ENCODE data around the gene MTMR12. TPM values are rescaled to one million over a fixed set of nuclear protein-coding genes. Genes with fewer than 3 reads are reported as not detected.
A peak's percentile ranks its signal among the peaks of the same experiment; 100 is the strongest.
"Not testable (repeated sequence)": the region's sequence is repeated elsewhere in the genome, so short reads cannot be mapped to it uniquely, and the experiment has no call there.

Gene MTMR12
- total RNA-seq, 4 donors from 2014 or later, result 35.8 to 40.0 (median 38.1) TPM

- no peaks in the 10 kb centered on the region for H3K9me3 ChIP-seq
- H3K4me1 ChIP-seq, result peaks cover 0 to 42% (median 12%) of the 10 kb centered on the region in 4 donors
- no peak for TF ChIP-seq CTCF (IDR thresholded peaks at IDR 0.05)
- no peak for TF ChIP-seq POLR2A (IDR thresholded peaks at IDR 0.05)
- no peak for TF ChIP-seq EP300 (IDR thresholded peaks at IDR 0.05)
- no peaks in the 10 kb centered on the region for H3K27me3 ChIP-seq
- WGBS, 2 donors, result 67 to 71% methylated on average over 5 of the region's 5 CpGs
- no peak for DNase-seq (ENCODE audit: low spot score in 2 of 2)
- peak overlapping the region in 2 of 4 donors; percentile 9 to 37 for H3K27ac ChIP-seq
- peaks cover 0 to 36% (median 0%) of the 10 kb centered on the region in 3 donors for H3K36me3 ChIP-seq
- no peak overlapping the region for H3K4me3 ChIP-seq
Measured at GRCh38 chr5:32298059-32298415, 14.7 kb downstream of the MTMR12 start.

GRCh38 chr5:32297181-32298058 is 15.3 kb downstream of the MTMR12 start:
- no peak for DNase-seq (ENCODE audit: low spot score in 2 of 2)
- Histone ChIP-seq H3K9me3 (no peaks in the 10 kb centered on the region), H3K27me3 (no peaks in the 10 kb centered on the region), H3K4me3 (no peak overlapping the region), H3K27ac (peak overlapping the region in 2 of 4 donors; percentile 9 to 37), H3K36me3 (peaks cover 0 to 38% (median 0%) of the 10 kb centered on the region in 3 donors), H3K4me1 (peaks cover 0 to 36% (median 10%) of the 10 kb centered on the region in 4 donors)
- 25 to 42% methylated on average over 2 of the region's 2 CpGs for WGBS, 2 donors
- TF ChIP-seq EP300 (IDR thresholded peaks at IDR 0.05) (no peak), CTCF (IDR thresholded peaks at IDR 0.05) (no peak), POLR2A (IDR thresholded peaks at IDR 0.05) (no peak)

- 69 to 81% methylated on average over 9 of the region's 9 CpGs for WGBS, 2 donors
- DNase-seq (ENCODE audit: low spot score in 2 of 2); H3K27ac ChIP-seq; H3K27me3 ChIP-seq; H3K9me3 ChIP-seq; H3K4me3 ChIP-seq: not testable (repeated sequence)
- peaks cover 0 to 50% (median 0%) of the 10 kb centered on the region in 3 donors for H3K36me3 ChIP-seq
- peaks cover 0 to 29% (median 10%) of the 10 kb centered on the region in 4 donors for H3K4me1 ChIP-seq
Measured at GRCh38 chr5:32295966-32296772, 16.6 kb downstream of the MTMR12 start.

GRCh38 chr5:32291591-32291990 is 21.1 kb downstream of the MTMR12 start:
- TF ChIP-seq POLR2A (IDR thresholded peaks at IDR 0.05) (no peak), EP300 (IDR thresholded peaks at IDR 0.05) (no peak), CTCF (IDR thresholded peaks at IDR 0.05) (no peak)
- no peak overlapping the region for H3K4me3 ChIP-seq
- DNase-seq (ENCODE audit: low spot score in 2 of 2), result no peak
- no peaks in the 10 kb centered on the region for H3K9me3 ChIP-seq
- no peak overlapping the region for H3K27ac ChIP-seq
- peaks cover 0 to 60% (median 0%) of the 10 kb centered on the region in 3 donors for H3K36me3 ChIP-seq
- no peaks in the 10 kb centered on the region for H3K27me3 ChIP-seq
- 94 to 98% methylated on average over 7 of the region's 7 CpGs for WGBS, 2 donors
- H3K4me1 ChIP-seq, result peaks cover 0 to 4% (median 0%) of the 10 kb centered on the region in 4 donors

GRCh38 chr5:32290922-32291321 is 21.8 kb downstream of the MTMR12 start:
- Histone ChIP-seq H3K27ac (no peak overlapping the region), H3K27me3 (no peaks in the 10 kb centered on the region), H3K4me3 (no peak overlapping the region), H3K4me1 (peaks cover 0 to 4% (median 0%) of the 10 kb centered on the region in 4 donors), H3K9me3 (no peaks in the 10 kb centered on the region), H3K36me3 (peaks cover 0 to 53% (median 0%) of the 10 kb centered on the region in 3 donors)
- TF ChIP-seq CTCF (IDR thresholded peaks at IDR 0.05) (no peak), POLR2A (IDR thresholded peaks at IDR 0.05) (no peak), EP300 (IDR thresholded peaks at IDR 0.05) (no peak)
- no peak for DNase-seq (ENCODE audit: low spot score in 2 of 2)
- 90 to 97% methylated on average over 3 to 5 of the region's 5 CpGs for WGBS, 2 donors

GRCh38 chr5:32290501-32290900 is 22.2 kb downstream of the MTMR12 start:
- H3K9me3 ChIP-seq; DNase-seq (ENCODE audit: low spot score in 2 of 2); H3K27me3 ChIP-seq; H3K4me3 ChIP-seq; H3K4me1 ChIP-seq; H3K27ac ChIP-seq: not testable (repeated sequence)
- H3K36me3 ChIP-seq, result peaks cover 0 to 49% (median 0%) of the 10 kb centered on the region in 3 donors
- WGBS, 2 donors, result 90 to 98% methylated on average over 3 of the region's 3 CpGs

GRCh38 chr5:32289986-32290385 is 22.8 kb downstream of the MTMR12 start:
- H3K27ac ChIP-seq; H3K4me3 ChIP-seq; H3K9me3 ChIP-seq; H3K27me3 ChIP-seq; DNase-seq (ENCODE audit: low spot score in 2 of 2); H3K4me1 ChIP-seq: not testable (repeated sequence)
- H3K36me3 ChIP-seq, result peaks cover 0 to 44% (median 0%) of the 10 kb centered on the region in 3 donors
- 93 to 96% methylated on average over 1 of the region's 1 CpG for WGBS, 2 donors

- Histone ChIP-seq H3K4me1 (peaks cover 0 to 21% (median 0%) of the 10 kb centered on the region in 4 donors), H3K36me3 (peaks cover 0 to 31% (median 0%) of the 10 kb centered on the region in 3 donors)
- H3K27ac ChIP-seq; DNase-seq (ENCODE audit: low spot score in 2 of 2); H3K4me3 ChIP-seq; H3K9me3 ChIP-seq; H3K27me3 ChIP-seq: not testable (repeated sequence)
- WGBS, 2 donors, result 92 to 96% methylated on average over 3 of the region's 3 CpGs
Measured at GRCh38 chr5:32288135-32288534, 24.6 kb downstream of the MTMR12 start.
